IMR-90 (cell line): ENCODE results near the gene FBXW7. TPM values are rescaled to one million over a fixed set of nuclear protein-coding genes. Genes with fewer than 3 reads are reported as not detected.

Experiments
- BHLHE40 ChIP-seq: fragments of 150-350 bp; IDR thresholded peaks from 2 replicates; pipeline ENCODE4 v1.6.1; 2016; ENCODE audit warnings: mild to moderate bottlenecking, low read depth, low read length
- CEBPB ChIP-seq: IDR thresholded peaks from 2 replicates; pipeline ENCODE4 v1.6.1; 2012; ENCODE audit warnings: low read depth, low read length, improper control_type of control experiment
- CHD1 ChIP-seq: IDR thresholded peaks from 2 replicates; pipeline ENCODE4 v1.6.1; 2012; ENCODE audit warnings: low read depth, low read length, improper control_type of control experiment
- MAFK ChIP-seq: IDR thresholded peaks from 2 replicates; pipeline ENCODE4 v1.6.1; 2012; ENCODE audit warnings: low read depth, low read length, improper control_type of control experiment
- MAZ ChIP-seq: IDR thresholded peaks from 2 replicates; pipeline ENCODE4 v1.6.1; 2012; ENCODE audit warnings: low read depth, mild to moderate bottlenecking, low read length, improper control_type of control experiment, moderate library complexity, borderline replicate concordance
- MXI1 ChIP-seq: IDR thresholded peaks from 2 replicates; pipeline ENCODE4 v1.6.1; 2012; ENCODE audit warnings: low read depth, mild to moderate bottlenecking, low read length, moderate library complexity, borderline replicate concordance
- RFX5 ChIP-seq: IDR thresholded peaks from 2 replicates; pipeline ENCODE4 v1.8.0; 2012; ENCODE audit warnings: low read depth, mild to moderate bottlenecking, low read length, moderate library complexity
- SMC3 ChIP-seq: fragments of 150-350 bp; IDR thresholded peaks from 2 replicates; pipeline ENCODE4 v1.6.1; 2016; ENCODE audit warnings: low read depth, mild to moderate bottlenecking, antibody characterized with exemption, low read length, moderate library complexity
- polyA plus RNA-seq, 3 experiments: library from polyadenylated mRNA; depleted of rRNA; stranded (reverse); fragments of >200 nt; gene quantifications; 2 replicates each; pipeline ENCODE4 v1.2.3, GENCODE V29; 2012; ENCODE audit warnings: low replicate concordance in 1 of 3
- total RNA-seq: library from RNA; depleted of rRNA; stranded (reverse); fragments of >200 nt; gene quantifications from 2 replicates; pipeline ENCODE4 v1.2.3, GENCODE V29; 2012

FBXW7 gene
- total and polyA plus RNA-seq, 2 of the 4 experiments (the other 2 are of a cell fraction) = 7.2 to 27.4 TPM

GRCh38 chr4:152585023-152585441 is 49.1 kb upstream of the FBXW7 start (continued):
- TF ChIP-seq CHD1 (no peak), SMC3 (no peak), RFX5 (no peak), CEBPB (no peak), MAFK (no peak), BHLHE40 (no peak), MXI1 (no peak), MAZ (no peak)
